K562 (cell line): ENCODE results near the gene FMNL2.

Experiments
- GABPB1 ChIP-seq: sonication (generic); formaldehyde crosslinking; IDR thresholded peaks from 2 replicates; pipeline ENCODE4 v1.8.0; 2022; ENCODE audit warnings: mild to moderate bottlenecking, missing genetic modification reagents
- HMG20A ChIP-seq: fragments of 450-650 bp; formaldehyde crosslinking; conservative IDR thresholded peaks from 2 replicates; pipeline ENCODE4 v1.4.0; 2020; ENCODE audit warnings: mild to moderate bottlenecking, mixed read lengths
- MTA2 ChIP-seq: fragments of 450-650 bp; IDR thresholded peaks from 2 replicates; pipeline ENCODE4 v1.6.1; 2016; ENCODE audit warnings: low read depth
- NR4A1 ChIP-seq, 2 experiments: fragments of 250-450 bp in 1 of 2; fragments of 450-650 bp in 1 of 2; sonication (Bioruptor Pico) in 1 of 2; IDR thresholded peaks; 2 replicates each; pipeline versions ENCODE4 v1.4.0 to v1.6.1; 2016 to 2020; ENCODE audit warnings: mild to moderate bottlenecking in 2 of 2, missing compliant biosample characterization in 1 of 2, missing genetic modification characterization in 1 of 2, moderate library complexity in 1 of 2
- POLR2AphosphoS5 ChIP-seq: IDR thresholded peaks from 2 replicates; pipeline ENCODE4 v1.6.1; 2011; ENCODE audit warnings: mild to moderate bottlenecking, low read depth, low read length, moderate library complexity; ENCODE audit not compliant: control insufficient read depth, insufficient read depth
- RAD21 ChIP-seq, 2 experiments: fragments of 250-450 bp in 1 of 2; fragments of 450-650 bp in 1 of 2; sonication (Bioruptor Pico) in 1 of 2; formaldehyde crosslinking in 1 of 2; IDR thresholded peaks in 1 of 2; conservative IDR thresholded peaks in 1 of 2; 2 replicates each; pipeline versions ENCODE4 v1.4.0 to v1.8.0; 2020 to 2022; ENCODE audit warnings: mild to moderate bottlenecking in 2 of 2, moderate library complexity in 1 of 2
- RBBP5 ChIP-seq: fragments of 200-600 bp; sonication (generic); IDR thresholded peaks from 2 replicates; pipeline ENCODE4 v1.6.1; 2012; ENCODE audit warnings: borderline replicate concordance, mild to moderate bottlenecking, low read length, control low read depth, inconsistent platforms; ENCODE audit not compliant: insufficient read depth, poor library complexity, severe bottlenecking
- RBM39 ChIP-seq: fragments of 200-400 bp; formaldehyde crosslinking; optimal IDR thresholded peaks from 2 replicates; pipeline ENCODE3; 2018; ENCODE audit warnings: low read depth, low read length
- SAFB2 ChIP-seq: fragments of 200-400 bp; formaldehyde crosslinking; IDR thresholded peaks from 2 replicates; pipeline ENCODE4 v1.6.1; 2018; ENCODE audit warnings: borderline replicate concordance, low read length, low read depth, moderate library complexity; ENCODE audit not compliant: severe bottlenecking
- ZNF121 ChIP-seq: sonication (generic); formaldehyde crosslinking; conservative IDR thresholded peaks from 2 replicates; pipeline ENCODE4 v1.8.0; 2022; ENCODE audit warnings: missing genetic modification reagents
- ZNF124 ChIP-seq: sonication (generic); formaldehyde crosslinking; IDR thresholded peaks from 2 replicates; pipeline ENCODE4 v1.8.1; 2022; ENCODE audit warnings: missing genetic modification reagents
- ZSCAN29 ChIP-seq: fragments of 450-650 bp; IDR thresholded peaks from 2 replicates; pipeline ENCODE4 v1.6.1; 2017
- TF ChIP-seq, protein P1 (sequence below), 3 experiments: IDR thresholded peaks in 2 of 3; conservative IDR thresholded peaks in 1 of 3; 2 replicates each; pipeline ENCODE4 v1.5.1; 2011 to 2012; ENCODE audit warnings: low read length in 3 of 3, mild to moderate bottlenecking in 3 of 3, control low read depth in 2 of 3, improper control_type of control experiment in 1 of 3, inconsistent platforms in 1 of 3, low read depth in 1 of 3, mixed read lengths in 1 of 3, moderate library complexity in 1 of 3; ENCODE audit not compliant: insufficient read depth in 2 of 3
- TF ChIP-seq, protein P2 (sequence below): sonication (generic); formaldehyde crosslinking; IDR thresholded peaks from 2 replicates; pipeline ENCODE4 v1.8.1; 2023; ENCODE audit warnings: mild to moderate bottlenecking, missing genetic modification reagents

DNA sequence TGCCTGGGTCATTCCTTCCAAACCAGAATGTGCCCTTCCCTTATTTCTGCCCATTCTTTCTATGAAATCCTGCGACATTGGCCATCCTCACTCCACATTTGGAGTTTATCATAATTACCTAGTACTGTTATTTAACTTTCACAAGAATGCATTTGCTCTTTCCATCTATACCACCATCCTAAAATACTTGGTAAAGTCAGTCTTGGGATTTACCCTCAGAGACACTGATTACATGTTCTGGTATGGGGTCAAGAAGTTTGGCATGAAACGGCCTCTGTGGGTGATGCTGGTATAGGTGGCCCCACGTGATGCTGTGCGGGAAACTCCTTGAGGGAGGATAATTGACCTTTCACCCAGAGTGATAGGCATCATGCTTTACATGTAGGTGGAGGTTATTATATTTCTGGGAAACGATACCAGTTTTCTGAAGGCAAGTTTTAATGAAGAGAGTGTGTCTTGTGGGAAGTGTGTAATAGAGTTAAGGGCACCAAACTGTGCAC, 123.5 kb downstream of the FMNL2 start:
- no peak for TF ChIP-seq SAFB2
- no peak for TF ChIP-seq HMG20A (CRISPR knock-in tag)
- TF ChIP-seq RAD21 (CRISPR knock-in tag; conservative IDR thresholded peaks at IDR 0.05 in 1 of 2, IDR thresholded peaks at IDR 0.05 in 1 of 2), result no peak
- no peak for TF ChIP-seq RBBP5
- TF ChIP-seq POLR2AphosphoS5, result no peak
- TF ChIP-seq, protein P1, sequence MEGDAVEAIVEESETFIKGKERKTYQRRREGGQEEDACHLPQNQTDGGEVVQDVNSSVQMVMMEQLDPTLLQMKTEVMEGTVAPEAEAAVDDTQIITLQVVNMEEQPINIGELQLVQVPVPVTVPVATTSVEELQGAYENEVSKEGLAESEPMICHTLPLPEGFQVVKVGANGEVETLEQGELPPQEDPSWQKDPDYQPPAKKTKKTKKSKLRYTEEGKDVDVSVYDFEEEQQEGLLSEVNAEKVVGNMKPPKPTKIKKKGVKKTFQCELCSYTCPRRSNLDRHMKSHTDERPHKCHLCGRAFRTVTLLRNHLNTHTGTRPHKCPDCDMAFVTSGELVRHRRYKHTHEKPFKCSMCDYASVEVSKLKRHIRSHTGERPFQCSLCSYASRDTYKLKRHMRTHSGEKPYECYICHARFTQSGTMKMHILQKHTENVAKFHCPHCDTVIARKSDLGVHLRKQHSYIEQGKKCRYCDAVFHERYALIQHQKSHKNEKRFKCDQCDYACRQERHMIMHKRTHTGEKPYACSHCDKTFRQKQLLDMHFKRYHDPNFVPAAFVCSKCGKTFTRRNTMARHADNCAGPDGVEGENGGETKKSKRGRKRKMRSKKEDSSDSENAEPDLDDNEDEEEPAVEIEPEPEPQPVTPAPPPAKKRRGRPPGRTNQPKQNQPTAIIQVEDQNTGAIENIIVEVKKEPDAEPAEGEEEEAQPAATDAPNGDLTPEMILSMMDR (IDR thresholded peaks at IDR 0.05 in 2 of 3, conservative IDR thresholded peaks at IDR 0.05 in 1 of 3; ENCODE audit: insufficient read depth in 2 of 3, low read depth in 1 of 3, low read length in 3 of 3), result no peak
- no peak for TF ChIP-seq MTA2
- TF ChIP-seq ZSCAN29, result no peak
- no peak for TF ChIP-seq ZNF121
- no peak for TF ChIP-seq ZNF124 (CRISPR knock-in tag)
- TF ChIP-seq RBM39, result no peak
- no peak for TF ChIP-seq NR4A1 (CRISPR knock-in tag; IDR thresholded peaks at IDR 0.05)
- TF ChIP-seq NR4A1 (tag; IDR thresholded peaks at IDR 0.05), result no peak
- TF ChIP-seq, protein P2, sequence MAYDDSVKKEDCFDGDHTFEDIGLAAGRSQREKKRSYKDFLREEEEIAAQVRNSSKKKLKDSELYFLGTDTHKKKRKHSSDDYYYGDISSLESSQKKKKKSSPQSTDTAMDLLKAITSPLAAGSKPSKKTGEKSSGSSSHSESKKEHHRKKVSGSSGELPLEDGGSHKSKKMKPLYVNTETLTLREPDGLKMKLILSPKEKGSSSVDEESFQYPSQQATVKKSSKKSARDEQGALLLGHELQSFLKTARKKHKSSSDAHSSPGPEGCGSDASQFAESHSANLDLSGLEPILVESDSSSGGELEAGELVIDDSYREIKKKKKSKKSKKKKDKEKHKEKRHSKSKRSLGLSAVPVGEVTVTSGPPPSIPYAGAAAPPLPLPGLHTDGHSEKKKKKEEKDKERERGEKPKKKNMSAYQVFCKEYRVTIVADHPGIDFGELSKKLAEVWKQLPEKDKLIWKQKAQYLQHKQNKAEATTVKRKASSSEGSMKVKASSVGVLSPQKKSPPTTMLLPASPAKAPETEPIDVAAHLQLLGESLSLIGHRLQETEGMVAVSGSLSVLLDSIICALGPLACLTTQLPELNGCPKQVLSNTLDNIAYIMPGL (CRISPR knock-in tag), result no peak
- no peak for TF ChIP-seq GABPB1
